Measurements from ENCODE around the gene RBMS3. TPM values are rescaled to one million over a fixed set of nuclear protein-coding genes. Genes with fewer than 3 reads are reported as not detected.
"Not testable (repeated sequence)": the region's sequence is repeated elsewhere in the genome, so short reads cannot be mapped to it uniquely, and the experiment has no call there.

Gene RBMS3
- polyA plus RNA-seq, 4 donors: 13.0 to 43.1 (median 15.7) TPM

DNA sequence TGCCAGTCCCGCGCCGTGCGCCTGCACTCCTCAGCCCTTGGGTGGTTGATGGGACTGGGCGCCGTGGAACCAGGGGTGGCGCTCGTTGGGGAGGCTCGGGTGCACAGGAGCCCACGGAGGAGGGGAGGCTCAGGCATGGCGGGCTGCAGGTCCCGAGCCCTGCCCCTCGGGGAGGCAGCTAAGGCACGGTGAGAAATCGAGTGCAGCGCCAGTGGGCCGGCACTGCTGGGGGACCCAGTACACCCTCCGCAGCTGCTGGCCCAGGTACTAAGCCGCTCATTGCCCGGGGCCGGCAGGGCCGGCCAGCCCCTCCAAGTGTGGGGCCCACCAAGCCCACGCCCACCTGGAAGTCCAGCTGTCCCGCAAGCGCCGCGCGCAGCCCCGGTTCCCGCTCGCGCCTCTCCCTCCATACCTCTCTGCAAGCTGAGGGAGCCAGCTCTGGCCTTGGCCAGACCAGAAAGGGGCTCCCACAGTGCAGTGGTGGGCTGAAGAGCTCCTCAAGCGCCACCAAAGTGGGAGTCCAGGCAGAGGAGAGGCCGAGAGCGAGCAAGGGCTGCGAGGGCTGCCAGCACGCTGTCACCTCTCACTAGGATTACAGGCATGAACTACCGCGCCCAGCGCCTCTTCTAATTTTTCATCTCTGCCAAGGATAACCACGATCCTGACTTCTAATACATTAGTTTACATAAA, 192.8 kb downstream of the RBMS3 start:
- not testable (repeated sequence) for DNase-seq (ENCODE audit: low read depth in 4 of 4, low spot score in 3 of 4)

DNA sequence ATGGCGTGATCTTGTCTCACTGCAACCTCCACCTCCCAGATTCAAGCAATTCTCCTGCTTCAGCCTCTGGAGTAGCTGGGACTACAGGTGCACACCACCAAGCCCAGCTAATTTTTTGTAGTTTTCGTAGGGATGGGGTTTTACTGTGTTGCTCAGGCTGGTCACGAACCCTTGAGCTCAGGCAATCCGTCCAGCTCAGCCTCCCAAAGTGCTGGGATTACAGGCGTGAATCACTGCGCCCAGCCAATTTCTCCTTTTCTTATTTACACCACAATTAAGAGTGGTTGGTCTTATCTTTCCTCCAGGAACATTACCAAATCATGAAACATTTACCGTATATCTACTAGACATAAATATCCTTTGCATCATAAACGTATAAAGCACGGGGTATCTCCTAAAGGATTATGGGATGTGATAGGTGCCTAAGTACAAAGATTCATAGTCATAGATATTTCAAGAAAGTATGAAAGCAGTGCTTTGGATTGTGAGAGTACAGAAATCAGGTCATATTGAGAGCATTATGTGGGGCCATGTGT, 194.5 kb downstream of the RBMS3 start:
- no peak for DNase-seq (ENCODE audit: low read depth in 4 of 4, low spot score in 3 of 4)

DNA sequence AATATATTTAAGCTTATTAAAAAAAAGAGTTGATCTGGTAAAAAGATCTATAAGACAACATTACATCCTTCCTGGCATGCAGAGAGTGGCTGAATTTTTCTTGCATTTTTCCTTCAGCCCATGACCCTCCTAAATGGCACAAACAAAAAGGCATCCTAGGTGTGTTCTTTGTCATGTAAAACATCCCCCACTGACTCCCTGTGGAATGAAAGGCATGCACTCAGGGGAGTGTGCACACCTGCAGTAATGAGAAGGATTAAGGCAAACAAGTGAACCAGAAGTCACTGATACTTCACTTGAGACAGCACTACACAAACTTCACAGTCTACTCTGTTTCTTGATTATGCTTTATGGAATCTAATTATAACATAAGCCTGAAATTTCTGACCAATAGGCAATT, 195.0 kb downstream of the RBMS3 start:
- DNase-seq (ENCODE audit: low read depth in 4 of 4, low spot score in 3 of 4): no peak

DNA sequence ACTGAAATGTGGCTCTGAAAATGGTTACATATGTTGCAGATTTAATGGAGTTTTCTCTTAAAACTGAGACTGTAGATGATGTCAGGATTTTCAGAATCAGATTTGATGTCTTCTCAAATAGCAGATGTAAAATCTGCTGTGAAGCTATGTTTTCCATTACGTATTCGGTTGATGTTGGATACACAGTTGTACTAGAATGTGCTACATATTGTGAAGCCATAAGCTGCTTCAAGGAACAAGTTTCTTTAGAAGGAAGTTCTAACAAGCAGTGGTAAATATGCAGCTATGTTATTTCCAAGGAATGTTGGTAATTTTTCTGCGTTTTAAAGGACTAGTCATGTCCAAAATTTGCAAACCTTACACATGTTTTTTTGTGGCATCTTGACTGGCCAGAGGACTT, 197.7 kb downstream of the RBMS3 start:
- no peak for DNase-seq (ENCODE audit: low read depth in 4 of 4, low spot score in 3 of 4)

DNA sequence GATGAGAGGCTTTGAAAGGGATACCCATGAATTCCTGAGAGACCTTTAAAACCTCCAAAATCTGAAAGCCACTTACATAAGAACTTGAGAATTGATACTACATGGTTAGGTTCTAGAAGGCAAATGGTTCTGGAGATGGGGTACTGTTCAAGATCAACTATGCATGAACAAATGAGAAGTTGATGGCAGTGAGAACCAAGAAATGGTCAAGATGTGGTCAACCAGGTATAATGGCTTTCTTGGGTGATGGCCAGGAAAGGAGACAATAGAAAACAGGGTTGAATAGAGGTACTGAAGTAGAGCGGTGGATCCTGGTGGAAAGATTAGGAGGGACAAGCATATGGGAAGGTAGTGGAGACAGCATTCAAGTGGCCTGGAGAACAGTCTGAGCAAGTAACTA, 200.4 kb downstream of the RBMS3 start:
- no peak for DNase-seq (ENCODE audit: low read depth in 4 of 4, low spot score in 3 of 4)

DNA sequence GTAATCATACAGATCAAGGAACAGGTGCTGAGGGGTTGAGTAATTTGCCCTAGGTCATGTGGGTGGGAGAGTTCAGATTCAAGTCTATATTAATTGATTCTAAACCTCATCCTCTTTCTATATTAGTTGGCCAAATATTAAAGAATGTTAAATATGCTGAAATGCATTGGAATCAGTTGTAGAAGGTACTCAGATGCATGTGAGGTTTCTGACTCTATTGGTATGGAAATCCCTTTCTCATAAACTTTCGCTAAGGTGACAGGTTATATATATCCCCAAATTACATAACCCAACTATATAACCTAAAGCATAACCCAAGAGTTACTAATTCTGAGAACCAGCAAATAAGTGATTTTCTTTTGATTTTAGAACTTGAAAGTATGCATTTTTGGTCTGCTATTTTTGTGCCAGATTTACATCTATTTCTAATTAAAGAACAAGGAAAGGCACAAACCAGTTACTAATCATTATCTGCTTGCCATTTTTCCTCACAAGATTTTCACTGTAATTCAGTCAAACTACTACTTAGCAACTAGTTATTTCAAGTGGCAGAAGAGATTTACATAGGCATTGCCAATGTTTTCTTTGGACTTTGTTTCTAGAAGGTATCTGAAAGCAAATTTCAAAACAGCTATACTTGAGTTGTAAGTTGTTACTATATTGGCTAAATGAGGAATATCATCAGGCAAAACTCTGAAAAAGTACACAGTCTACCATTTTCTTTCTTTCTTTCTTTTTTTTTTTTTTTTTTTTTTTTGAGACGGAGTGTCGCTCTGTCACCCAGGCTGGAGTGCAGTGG, 201.3 kb downstream of the RBMS3 start:
- no peak for DNase-seq (ENCODE audit: low read depth in 4 of 4, low spot score in 3 of 4)

DNA sequence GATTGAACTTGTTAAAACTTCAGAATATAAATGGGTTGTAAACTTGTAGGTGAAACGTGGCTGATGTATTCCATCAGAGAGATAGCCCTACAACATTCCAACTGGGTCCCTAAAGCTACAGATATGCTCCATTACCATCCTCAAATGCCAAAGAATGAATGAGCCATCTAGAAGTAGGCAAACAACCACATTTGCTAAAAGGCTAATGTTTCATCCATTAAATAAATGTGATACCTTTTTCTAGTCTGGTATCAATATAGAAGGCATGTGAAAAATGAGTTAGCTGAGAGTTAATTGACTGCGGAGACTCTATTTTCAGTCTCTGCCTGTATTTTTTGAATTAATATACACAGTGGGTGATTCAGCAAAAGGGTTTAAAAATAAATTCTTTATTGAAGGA, 203.8 kb downstream of the RBMS3 start:
- DNase-seq (ENCODE audit: low read depth in 4 of 4, low spot score in 3 of 4): no peak

DNA sequence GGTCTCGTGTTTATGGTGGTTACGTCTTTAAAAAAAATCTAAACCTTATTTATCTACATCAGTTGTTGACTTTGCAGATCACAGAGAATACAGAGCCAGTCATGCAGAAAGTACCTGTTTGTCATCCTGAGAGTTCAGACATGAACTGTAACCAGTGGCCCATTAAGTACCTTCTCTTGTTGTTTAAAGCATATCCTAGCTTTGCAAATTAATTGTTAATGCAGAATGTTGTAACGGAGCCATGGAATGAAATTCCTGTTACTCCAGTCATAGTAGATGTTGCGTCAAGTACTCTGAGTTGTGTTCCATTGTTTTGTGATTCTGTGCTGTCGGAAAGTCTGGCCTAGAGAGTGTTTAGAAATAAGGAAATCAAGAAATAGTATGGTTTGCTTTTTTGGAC, 205.2 kb downstream of the RBMS3 start:
- no peak for DNase-seq (ENCODE audit: low read depth in 4 of 4, low spot score in 3 of 4)

DNA sequence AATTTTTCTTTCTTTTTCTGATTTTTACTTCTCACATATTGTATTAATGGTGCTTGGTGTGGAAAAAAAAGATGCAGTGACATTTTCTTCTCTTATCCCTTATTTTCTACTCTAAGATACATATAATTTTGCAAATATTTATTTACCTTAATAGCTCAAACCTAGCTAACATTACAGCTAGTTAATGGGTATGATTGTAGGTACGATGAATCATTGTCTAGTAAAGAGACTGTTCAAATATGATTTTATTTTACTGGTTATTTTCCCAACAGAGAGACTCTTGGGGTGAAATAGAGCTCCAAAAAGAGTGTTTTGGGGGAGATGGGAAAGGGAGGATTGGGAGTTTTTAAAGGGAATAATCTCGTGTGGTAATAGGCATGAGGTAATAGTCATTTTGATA, 206.0 kb downstream of the RBMS3 start:
- DNase-seq (ENCODE audit: low read depth in 4 of 4, low spot score in 3 of 4): no peak

DNA sequence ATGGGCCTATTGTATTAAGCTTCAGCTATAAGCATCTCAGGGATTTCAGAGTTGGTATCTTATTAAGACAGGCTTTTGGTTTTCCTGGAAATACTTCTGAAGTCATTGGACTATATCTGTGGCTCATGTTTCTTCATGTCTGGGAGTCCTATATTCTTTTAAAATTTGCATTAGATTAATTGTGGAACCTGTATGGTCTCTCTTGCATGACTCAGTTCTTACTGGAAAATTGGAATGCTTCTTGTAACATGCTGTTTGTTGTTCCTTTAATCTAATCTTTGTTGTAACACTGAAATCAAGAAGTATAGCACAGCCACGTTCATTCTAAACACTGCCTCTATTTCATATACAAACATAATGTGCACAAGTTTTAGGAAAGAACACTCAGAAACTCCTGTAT, 208.1 kb downstream of the RBMS3 start:
- DNase-seq (ENCODE audit: low read depth in 4 of 4, low spot score in 3 of 4): no peak

DNA sequence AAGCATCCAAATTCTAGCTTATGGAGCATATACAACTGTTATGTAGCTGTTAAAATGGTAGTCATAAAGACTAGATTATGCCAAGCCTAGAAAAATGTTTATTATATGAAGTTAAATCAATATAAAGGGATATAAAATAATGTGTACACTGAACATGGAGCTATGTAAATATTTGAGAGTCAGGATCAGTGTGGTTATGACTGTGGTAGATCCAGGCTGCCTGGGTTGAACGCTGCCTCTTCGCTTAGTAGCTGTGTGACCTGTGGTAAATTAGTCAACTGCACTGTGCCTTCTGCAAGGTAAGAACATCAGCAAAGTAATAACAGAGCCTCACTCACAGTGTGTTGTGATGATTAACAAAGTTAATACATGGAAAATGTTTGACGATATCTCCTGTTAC, 212.2 kb downstream of the RBMS3 start:
- DNase-seq (ENCODE audit: low read depth in 4 of 4, low spot score in 3 of 4): no peak

DNA sequence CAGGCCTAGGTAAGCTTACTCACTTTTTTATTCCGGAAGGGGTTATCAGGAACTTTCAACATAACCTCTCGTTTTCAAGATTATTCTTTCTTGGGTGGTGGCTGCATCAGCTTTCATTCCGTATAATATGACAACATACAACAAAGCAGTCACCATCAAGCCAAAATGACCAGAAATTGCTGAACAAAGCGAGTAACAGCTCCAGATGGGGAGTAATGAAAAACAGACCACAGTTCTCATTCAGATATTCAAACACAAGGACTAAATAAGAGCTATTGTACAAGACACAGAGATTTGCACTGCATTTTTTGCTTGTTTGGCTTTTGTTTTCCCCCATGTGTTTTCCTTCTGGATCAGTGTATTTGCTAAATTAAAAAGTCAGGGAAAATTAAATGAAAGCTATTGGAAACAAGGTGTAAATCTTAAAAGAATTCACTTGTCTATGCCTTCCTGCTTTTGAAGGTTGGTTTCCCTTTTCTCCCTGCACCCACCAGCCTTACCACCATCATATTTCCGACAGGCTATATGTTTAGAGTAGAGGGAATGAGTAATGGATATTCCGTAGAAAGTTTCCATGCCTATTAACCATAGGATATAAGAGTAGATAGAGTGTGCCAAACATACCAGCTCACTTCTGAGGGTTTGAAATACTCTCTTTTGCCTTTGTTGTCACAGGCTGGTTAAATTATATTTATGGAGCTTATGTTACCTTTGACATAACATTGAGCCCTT, 213.6 kb downstream of the RBMS3 start:
- no peak for DNase-seq (ENCODE audit: low read depth in 4 of 4, low spot score in 3 of 4)

DNA sequence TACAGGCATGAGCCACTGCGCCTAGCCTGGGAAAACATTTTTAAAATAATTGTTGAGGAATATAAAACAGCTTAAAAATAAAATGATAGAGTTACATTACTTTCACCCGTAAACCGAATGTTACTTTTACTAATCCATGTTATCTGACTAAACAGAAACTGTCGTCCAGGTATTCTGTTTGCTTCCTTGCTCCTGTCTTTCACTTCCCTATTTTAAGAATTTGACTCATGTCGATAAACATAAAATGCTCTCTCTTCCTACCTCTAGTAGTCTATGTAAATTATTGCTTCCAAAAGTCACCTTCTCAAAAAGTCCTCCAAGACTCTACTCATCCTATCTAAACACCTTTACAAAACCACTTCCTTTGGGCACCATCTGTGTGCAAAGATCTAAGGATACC, 216.4 kb downstream of the RBMS3 start:
- no peak for DNase-seq (ENCODE audit: low read depth in 4 of 4, low spot score in 3 of 4)

DNA sequence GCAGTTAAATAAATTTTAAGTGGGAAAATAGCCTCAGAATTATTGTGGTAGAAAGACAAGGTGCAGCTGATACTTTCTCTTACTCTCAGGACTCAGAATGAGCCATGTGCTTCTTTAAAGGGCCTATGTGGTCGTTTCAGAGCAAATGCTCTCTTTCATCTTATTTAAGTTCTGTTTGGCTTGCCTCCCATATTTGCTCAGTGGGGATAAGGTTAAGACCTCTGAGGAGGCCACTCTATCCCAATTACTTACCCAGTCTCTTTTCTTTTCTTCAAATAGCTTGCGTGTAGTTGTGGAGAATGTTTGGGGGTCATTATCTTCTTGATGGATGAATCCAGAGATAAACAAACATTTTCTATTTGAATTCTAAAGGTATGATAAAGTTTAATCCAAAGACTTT, 221.9 kb downstream of the RBMS3 start:
- DNase-seq (ENCODE audit: low read depth in 4 of 4, low spot score in 3 of 4): no peak

DNA sequence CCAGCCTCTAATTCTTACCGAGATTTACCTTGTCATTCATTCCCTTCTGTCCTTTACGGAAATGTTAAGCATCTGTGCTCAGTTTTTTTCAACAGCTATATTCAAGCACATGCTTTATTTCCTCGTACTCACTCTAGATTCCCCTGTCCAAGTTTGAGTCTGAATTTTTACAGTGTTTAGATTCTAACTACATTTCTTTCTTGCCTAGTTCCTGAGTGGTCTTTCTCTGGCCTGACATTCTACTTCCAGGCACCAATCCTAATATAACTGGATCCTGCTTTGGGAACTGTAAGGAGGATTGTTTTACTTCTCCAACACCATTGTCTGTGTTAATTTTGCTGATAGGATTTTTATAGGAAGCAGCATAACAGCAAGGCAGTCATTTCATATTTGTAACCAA, 222.4 kb downstream of the RBMS3 start:
- DNase-seq (ENCODE audit: low read depth in 4 of 4, low spot score in 3 of 4): no peak

DNA sequence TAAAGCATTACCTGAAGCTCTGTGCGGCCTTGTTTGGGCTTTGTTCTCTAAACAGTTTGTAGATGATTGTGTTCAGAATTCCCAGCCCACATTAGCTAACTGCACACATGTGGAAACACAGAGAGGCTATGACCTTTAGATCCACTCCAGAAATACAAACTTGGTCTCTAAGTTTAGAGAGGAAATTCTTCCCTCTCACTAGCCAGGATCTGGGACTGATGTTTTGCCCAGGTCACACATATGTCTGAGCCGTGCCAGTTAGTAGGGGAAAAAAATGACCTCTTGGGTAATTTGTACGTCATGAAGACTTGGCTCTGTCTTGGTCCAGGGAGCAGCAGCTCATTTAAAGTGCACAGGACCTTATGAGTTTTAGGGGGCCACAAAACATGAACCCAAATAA, 223.1 kb downstream of the RBMS3 start:
- DNase-seq (ENCODE audit: low read depth in 4 of 4, low spot score in 3 of 4): no peak

DNA sequence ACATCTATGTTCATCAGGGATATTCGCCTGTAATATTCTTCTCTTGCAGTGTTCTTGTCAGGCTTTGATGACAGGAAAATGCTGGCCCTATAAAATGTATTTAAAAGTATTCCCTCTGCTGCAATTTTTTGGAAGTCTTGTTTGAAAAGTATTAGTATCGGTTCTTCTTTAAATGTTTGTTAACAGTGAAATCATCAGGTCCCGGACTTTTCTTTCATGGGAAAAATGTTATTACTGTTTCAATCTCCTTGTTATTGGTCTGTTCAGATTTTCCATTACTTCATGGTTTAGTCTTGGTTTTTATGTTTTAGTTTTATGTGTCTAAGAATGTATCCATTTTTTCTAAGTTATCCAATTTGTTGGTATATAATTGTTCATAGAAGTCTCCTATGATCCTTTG, 225.6 kb downstream of the RBMS3 start:
- no peak for DNase-seq (ENCODE audit: low read depth in 4 of 4, low spot score in 3 of 4)

DNA sequence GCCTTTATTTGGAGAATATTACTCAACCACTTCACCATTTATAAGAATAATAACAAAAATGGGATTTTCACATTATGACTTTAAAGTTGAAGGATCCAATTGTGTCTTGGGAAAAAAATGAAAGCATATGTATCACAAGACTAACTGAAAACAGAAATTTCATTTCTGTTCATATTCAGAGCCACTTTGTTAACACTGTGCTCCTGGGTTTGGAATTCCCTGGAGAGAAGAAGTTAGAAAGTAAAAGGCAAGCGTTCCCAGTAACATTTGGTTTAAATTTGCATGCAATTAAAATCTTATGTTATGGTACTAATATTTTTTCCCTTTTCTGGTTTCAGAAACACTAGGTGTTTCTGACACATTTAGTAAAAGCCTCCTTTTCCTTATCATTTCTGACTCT, 230.8 kb downstream of the RBMS3 start:
- no peak for DNase-seq (ENCODE audit: low read depth in 4 of 4, low spot score in 3 of 4)

DNA sequence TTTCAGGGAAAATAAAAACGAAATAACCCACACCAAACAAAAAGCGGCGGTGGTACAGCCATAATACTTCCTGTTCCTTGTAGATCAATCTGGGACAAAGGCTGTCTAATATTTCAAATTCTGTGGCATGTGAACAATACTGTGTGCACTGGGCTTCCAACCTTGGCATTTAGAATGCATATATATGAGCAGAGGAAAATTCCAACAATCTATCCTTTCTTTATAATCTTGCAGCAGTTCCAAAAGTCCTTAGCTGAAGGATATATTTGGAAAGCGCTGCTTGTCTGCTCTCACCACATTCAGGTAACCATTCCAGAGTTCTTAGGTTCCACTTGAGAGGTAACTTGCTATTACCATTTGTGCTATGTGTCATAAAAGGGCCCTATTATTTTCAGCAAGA, 231.8 kb downstream of the RBMS3 start:
- DNase-seq (ENCODE audit: low read depth in 4 of 4, low spot score in 3 of 4): no peak

DNA sequence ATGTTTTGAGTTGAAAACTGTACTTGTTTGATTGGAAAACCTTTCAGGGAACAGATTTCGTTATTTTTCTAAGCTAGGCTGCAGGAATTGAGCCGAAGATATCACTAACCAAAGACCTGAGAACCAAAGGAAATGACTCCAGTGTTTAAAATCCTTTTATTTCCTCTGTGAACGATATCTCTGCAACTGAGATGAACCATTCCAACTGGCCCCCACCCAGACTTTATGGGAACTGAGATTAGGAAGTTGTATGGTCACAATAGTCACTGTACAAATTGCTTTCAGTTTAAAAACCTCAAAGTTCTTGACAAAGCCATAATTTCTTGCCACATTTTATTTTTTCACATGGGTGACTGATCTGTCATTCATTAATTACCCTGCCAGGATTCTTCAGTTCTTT, 232.4 kb downstream of the RBMS3 start:
- no peak for DNase-seq (ENCODE audit: low read depth in 4 of 4, low spot score in 3 of 4)

DNA sequence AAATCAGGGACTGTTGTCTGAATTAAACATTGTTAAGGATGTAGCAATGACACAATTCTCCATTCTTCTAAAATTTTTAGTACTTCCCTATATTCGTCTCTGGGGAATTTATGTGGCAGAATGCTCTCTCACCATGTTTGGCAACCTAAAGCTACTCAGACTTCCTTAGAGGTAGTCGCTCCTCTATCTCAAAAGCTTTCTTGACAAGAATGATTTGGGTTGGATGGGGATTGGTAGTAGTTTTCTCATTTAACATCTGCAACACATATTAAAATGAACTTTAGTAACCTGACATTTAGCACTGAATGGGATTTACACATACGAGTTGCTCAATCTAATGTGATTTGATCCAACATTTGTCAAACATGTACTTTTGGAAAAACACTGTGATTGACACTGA, 233.3 kb downstream of the RBMS3 start:
- no peak for DNase-seq (ENCODE audit: low read depth in 4 of 4, low spot score in 3 of 4)

DNA sequence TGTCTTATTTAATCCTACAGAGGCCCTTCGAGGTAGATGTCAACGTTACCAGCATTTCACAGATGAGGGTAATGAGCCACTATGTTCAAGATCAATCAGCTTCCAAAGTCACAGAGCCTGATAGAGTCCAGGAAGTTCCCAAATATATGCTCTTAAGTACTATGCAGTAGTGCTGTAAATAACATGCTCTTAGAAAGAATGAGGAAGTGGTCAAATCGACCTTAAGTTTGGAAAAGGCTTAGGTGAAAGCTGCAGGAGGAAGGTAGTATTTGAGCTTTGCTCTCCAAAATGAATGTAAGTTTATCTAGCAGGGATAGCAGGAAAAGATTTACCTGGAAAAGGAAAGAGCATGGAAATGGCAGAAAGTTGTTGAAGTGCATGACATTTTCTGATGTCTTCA, 234.0 kb downstream of the RBMS3 start:
- no peak for DNase-seq (ENCODE audit: low read depth in 4 of 4, low spot score in 3 of 4)
